Ecto neural progenitor cell (in vitro differentiated cells): Measurements from ENCODE around the gene ATXN7.
A peak's percentile ranks its signal among the peaks of the same experiment; 100 is the strongest.

Experiments used
- DNase-seq: peaks from one replicate; pipeline ENCODE4 v3.0.0-alpha.2; 2018; ENCODE audit warnings: low spot score

Gene ATXN7

GRCh38 chr3:64049136-64049535 lies 185.5 kb downstream of the ATXN7 start:
- DNase-seq = no peak

GRCh38 chr3:64049832-64050231 lies 186.2 kb downstream of the ATXN7 start:
- peak; percentile 57 for DNase-seq
